Central memory CD8-positive, alpha-beta T cell (primary cell): Measurements from ENCODE around the gene DTNA.
"Not testable (repeated sequence)": the region's sequence is repeated elsewhere in the genome, so short reads cannot be mapped to it uniquely, and the experiment has no call there.

Experiments
- ATAC-seq: fragments of 150-1000 bp; cut with Tn5 transposase; replicated peaks from 2 replicates; pipeline ENCODE4 v1.10.0; 2022; ENCODE audit warnings: mild to moderate bottlenecking, moderate FRiP score, moderate number of reproducible peaks; ENCODE audit not compliant: poor library complexity, severe bottlenecking; ENCODE audit errors: extremely low read depth
- DNase-seq, 2 donors: peaks; one replicate each; pipeline ENCODE4 v3.0.0; 2021; ENCODE audit warnings: low spot score in 2 of 2
- H3K27ac Mint-ChIP-seq: one replicate; pipeline ENCODE4 v1.8.0; 2022; ENCODE audit warnings: low read depth, mild to moderate bottlenecking, moderate library complexity, mixed read lengths
- H3K27me3 Mint-ChIP-seq: one replicate; pipeline ENCODE4 v1.8.0; 2022; ENCODE audit warnings: mixed read lengths
- H3K36me3 Mint-ChIP-seq: one replicate; pipeline ENCODE4 v1.8.0; 2022; ENCODE audit warnings: mild to moderate bottlenecking, moderate library complexity, mixed read lengths; ENCODE audit not compliant: insufficient read depth
- H3K4me1 Mint-ChIP-seq: one replicate; pipeline ENCODE4 v1.8.0; 2022; ENCODE audit warnings: mixed read lengths
- H3K4me3 Mint-ChIP-seq: one replicate; pipeline ENCODE4 v1.8.0; 2022; ENCODE audit warnings: mild to moderate bottlenecking, moderate library complexity, mixed read lengths
- H3K9me3 Mint-ChIP-seq: one replicate; pipeline ENCODE4 v1.8.0; 2022; ENCODE audit warnings: mixed read lengths

The DTNA gene

DNA sequence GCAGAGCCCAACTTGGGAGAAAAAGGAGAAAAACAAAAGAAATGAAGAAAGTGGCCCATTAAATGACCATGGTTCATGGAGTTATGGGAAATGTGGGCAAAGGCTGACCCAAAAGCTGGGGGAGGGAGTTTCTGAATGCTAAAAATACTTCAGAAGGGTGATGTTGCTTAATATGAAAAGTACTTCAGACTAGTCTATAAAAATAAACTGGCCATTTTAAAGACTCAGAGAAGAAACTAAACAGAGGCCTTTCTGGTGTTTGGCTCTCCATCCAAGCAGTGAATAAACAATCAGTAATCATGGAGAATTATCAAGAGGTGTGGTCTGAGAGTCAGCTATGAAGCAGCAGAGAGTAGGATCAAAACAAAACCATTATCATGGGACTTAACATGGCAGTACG lies 170.3 kb downstream of the DTNA start:
- DNase-seq, result no peak
- H3K36me3 Mint-ChIP-seq, result no peaks in the 10 kb centered on the region
- no peaks in the 10 kb centered on the region for H3K4me1 Mint-ChIP-seq
- no peak overlapping the region for H3K27ac Mint-ChIP-seq
- H3K4me3 Mint-ChIP-seq, result no peak overlapping the region
- no peaks in the 10 kb centered on the region for H3K9me3 Mint-ChIP-seq
- H3K27me3 Mint-ChIP-seq, result peaks cover 29% of the 10 kb centered on the region
- ATAC-seq, result no peak

DNA sequence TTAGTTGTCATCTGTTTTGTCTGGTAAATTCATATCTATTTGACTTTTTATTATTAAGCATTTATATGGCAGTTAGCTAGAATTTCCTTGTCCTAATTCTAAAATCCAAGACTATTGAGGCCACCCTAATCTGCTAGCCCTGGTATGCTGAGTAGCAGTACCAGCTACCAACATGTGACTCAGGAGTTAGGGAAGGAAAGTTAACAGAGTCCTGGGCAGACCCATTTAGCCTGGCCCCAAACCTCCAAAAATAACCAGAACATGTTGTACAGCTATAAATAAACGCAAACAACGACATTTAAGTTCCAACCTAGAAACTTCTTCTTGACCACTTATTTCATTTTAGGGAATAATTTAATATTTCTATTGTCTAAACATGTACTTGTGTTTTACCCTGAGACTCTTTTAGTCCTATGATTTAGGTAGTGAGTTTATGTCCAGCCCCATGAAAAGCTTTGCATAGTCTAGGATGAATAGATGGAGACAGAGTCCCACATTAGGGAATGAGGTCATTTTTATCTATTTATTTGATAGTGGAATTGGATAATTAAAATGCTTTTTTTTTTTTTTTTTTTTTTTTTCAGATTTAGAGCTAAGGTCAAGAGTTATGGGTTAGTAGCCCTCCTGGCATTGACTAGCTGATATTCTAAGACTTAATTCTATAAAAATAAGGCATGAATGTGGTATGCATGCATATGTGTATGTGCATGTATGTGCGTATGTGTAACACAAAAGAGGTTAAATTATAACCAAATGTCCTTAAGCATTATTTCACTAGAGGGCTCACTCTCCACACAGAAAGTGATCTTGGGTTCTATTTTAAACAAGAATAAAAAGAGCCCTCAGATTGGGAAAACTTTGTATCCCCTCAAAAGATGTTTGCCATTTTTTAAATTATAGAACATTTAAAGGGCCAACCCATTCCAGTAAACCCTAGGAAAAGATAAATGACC lies 171.1 kb downstream of the DTNA start:
- H3K36me3 Mint-ChIP-seq, result no peaks in the 10 kb centered on the region
- DNase-seq (no peak), ATAC-seq (no peak)
- no peaks in the 10 kb centered on the region for H3K4me1 Mint-ChIP-seq
- no peak overlapping the region for H3K4me3 Mint-ChIP-seq
- H3K27ac Mint-ChIP-seq, result no peak overlapping the region
- H3K9me3 Mint-ChIP-seq, result no peaks in the 10 kb centered on the region
- peaks cover 29% of the 10 kb centered on the region for H3K27me3 Mint-ChIP-seq

- ATAC-seq, result no peak
- Mint-ChIP-seq H3K27ac (no peak overlapping the region), H3K4me3 (no peak overlapping the region), H3K36me3 (no peaks in the 10 kb centered on the region), H3K9me3 (no peaks in the 10 kb centered on the region), H3K4me1 (no peaks in the 10 kb centered on the region), H3K27me3 (peaks cover 27% of the 10 kb centered on the region)
- DNase-seq, result no peak
These were observed 174.3 kb downstream of the DTNA start for GRCh38 chr18:34884436-34884835.

GRCh38 chr18:34886177-34886576 lies 176.1 kb downstream of the DTNA start:
- no peak for ATAC-seq
- H3K9me3 Mint-ChIP-seq, result no peaks in the 10 kb centered on the region
- H3K27me3 Mint-ChIP-seq, result peaks cover 34% of the 10 kb centered on the region
- H3K4me1 Mint-ChIP-seq, result no peaks in the 10 kb centered on the region
- H3K4me3 Mint-ChIP-seq, result no peak overlapping the region
- no peaks in the 10 kb centered on the region for H3K36me3 Mint-ChIP-seq
- DNase-seq, result no peak
- no peak overlapping the region for H3K27ac Mint-ChIP-seq

DNA sequence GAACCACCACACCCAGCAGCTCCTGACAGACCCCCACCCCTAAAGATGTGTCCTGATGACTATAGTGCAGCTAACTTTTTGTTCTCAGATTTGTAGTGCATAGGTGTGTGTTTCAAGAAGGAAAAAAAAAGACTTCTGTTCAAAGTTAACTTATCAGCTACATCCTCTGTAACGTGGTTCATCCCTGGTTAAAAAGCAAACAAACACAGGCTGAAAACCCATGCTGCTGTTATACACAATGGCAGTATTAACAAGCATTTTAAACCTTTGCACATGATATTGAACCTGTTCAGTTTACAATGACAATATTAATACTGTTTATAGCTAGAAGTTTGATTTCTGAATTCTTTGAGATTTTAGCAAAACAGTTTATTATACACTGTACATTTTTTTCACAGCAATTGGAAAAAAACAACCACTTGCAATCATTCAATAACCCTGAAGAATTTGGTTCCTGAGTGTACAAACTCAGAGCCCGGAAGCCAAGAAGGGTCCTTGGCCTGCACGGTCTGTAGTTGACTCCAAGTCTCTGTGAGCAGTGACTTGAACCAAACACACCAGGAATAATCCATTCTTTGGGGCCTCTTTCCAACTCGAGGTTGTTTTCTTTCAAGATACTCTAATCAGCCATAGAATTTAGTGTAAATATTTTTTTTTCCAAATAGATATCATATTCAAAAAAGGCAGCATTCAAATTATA lies 177.9 kb downstream of the DTNA start:
- no peak overlapping the region for H3K4me3 Mint-ChIP-seq
- H3K4me1 Mint-ChIP-seq, result no peaks in the 10 kb centered on the region
- no peak overlapping the region for H3K27ac Mint-ChIP-seq
- no peaks in the 10 kb centered on the region for H3K9me3 Mint-ChIP-seq
- H3K36me3 Mint-ChIP-seq, result no peaks in the 10 kb centered on the region
- ATAC-seq, result no peak
- DNase-seq, result no peak
- peaks cover 51% of the 10 kb centered on the region for H3K27me3 Mint-ChIP-seq

DNA sequence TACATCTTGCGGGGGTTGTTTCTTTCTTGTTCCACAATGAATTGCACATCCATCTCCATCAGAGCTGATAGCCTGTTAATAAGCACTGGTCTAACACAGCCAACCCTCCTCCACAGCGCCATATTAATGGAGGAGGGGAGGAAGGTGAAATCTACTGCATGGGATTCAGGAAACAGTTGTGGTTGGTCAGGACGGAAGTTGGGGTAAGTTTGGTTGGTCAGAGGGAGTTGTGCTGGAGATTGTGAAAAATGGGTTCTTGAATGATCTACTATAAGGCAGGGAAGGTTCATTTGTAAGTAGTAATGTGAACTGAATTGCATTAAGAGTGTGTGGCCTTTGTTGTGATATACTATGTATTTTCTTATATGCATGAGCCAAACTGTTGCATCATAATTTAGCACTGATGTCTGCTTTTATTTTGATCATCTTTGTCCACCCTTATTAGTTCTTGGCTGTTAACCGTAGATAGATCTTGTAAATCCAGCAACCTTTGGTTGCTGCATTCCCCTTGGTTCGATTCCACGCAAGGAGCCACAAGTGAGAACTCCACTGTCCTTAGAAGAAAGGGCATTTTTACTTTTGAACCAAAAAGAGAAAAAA lies 180.5 kb downstream of the DTNA start:
- no peaks in the 10 kb centered on the region for H3K9me3 Mint-ChIP-seq
- H3K4me3 Mint-ChIP-seq, result no peak overlapping the region
- H3K27ac Mint-ChIP-seq, result no peak overlapping the region
- H3K36me3 Mint-ChIP-seq, result no peaks in the 10 kb centered on the region
- ATAC-seq, result no peak
- H3K27me3 Mint-ChIP-seq, result peaks cover 60% of the 10 kb centered on the region
- no peaks in the 10 kb centered on the region for H3K4me1 Mint-ChIP-seq
- no peak for DNase-seq

GRCh38 chr18:34892379-34892778 lies 182.3 kb downstream of the DTNA start:
- no peaks in the 10 kb centered on the region for H3K4me1 Mint-ChIP-seq
- DNase-seq, result no peak
- H3K27me3 Mint-ChIP-seq, result peaks cover 60% of the 10 kb centered on the region
- H3K27ac Mint-ChIP-seq, result no peak overlapping the region
- H3K9me3 Mint-ChIP-seq, result no peaks in the 10 kb centered on the region
- H3K36me3 Mint-ChIP-seq, result no peaks in the 10 kb centered on the region
- no peak for ATAC-seq
- H3K4me3 Mint-ChIP-seq, result no peak overlapping the region

- Mint-ChIP-seq H3K4me1 (no peaks in the 10 kb centered on the region), H3K27me3 (peaks cover 60% of the 10 kb centered on the region), H3K36me3 (no peaks in the 10 kb centered on the region), H3K27ac (no peak overlapping the region), H3K4me3 (no peak overlapping the region), H3K9me3 (no peaks in the 10 kb centered on the region)
- no peak for ATAC-seq
- no peak for DNase-seq
These were observed 183.1 kb downstream of the DTNA start for GRCh38 chr18:34893239-34893638.

- Mint-ChIP-seq H3K4me1 (no peaks in the 10 kb centered on the region), H3K27ac (no peak overlapping the region), H3K27me3 (no peaks in the 10 kb centered on the region), H3K9me3 (no peaks in the 10 kb centered on the region), H3K36me3 (no peaks in the 10 kb centered on the region), H3K4me3 (no peak overlapping the region)
- ATAC-seq (no peak), DNase-seq (no peak)
These were observed 191.2 kb downstream of the DTNA start for GRCh38 chr18:34901299-34901698.

- Mint-ChIP-seq H3K4me3 (no peak overlapping the region), H3K9me3 (no peaks in the 10 kb centered on the region), H3K4me1 (no peaks in the 10 kb centered on the region), H3K36me3 (no peaks in the 10 kb centered on the region), H3K27me3 (no peaks in the 10 kb centered on the region), H3K27ac (no peak overlapping the region)
- ATAC-seq, result no peak
- no peak for DNase-seq
These were observed 194.9 kb downstream of the DTNA start for GRCh38 chr18:34904994-34905393.

GRCh38 chr18:34906985-34907384 lies 196.9 kb downstream of the DTNA start:
- not testable (repeated sequence) for DNase-seq, H3K9me3 Mint-ChIP-seq, H3K27me3 Mint-ChIP-seq, H3K4me3 Mint-ChIP-seq, ATAC-seq, H3K27ac Mint-ChIP-seq, H3K4me1 Mint-ChIP-seq, H3K36me3 Mint-ChIP-seq

- ATAC-seq, result no peak
- no peaks in the 10 kb centered on the region for H3K9me3 Mint-ChIP-seq
- H3K36me3 Mint-ChIP-seq, result no peaks in the 10 kb centered on the region
- no peak overlapping the region for H3K27ac Mint-ChIP-seq
- H3K4me1 Mint-ChIP-seq, result no peaks in the 10 kb centered on the region
- H3K27me3 Mint-ChIP-seq, result no peaks in the 10 kb centered on the region
- no peak overlapping the region for H3K4me3 Mint-ChIP-seq
- no peak for DNase-seq
These were observed 199.7 kb downstream of the DTNA start for GRCh38 chr18:34909637-34910364.
